HepG2 (cell line): ENCODE data around the gene INTS3. TPM values are rescaled to one million over a fixed set of nuclear protein-coding genes. Genes with fewer than 3 reads are reported as not detected.

Experiments used
- ATAC-seq: fragments of 200-7000 bp; cut with Tn5 transposase; 3 replicates; pipeline ENCODE4 v1.9.1; 2020; ENCODE audit warnings: mild to moderate bottlenecking, moderate library complexity
- BruUV-seq: library from RNA; stranded (reverse); fragments of 400-500 nt; replicated peaks from 2 replicates; lab custom pipeline; 2021; lab: Mats Ljungman, UMichigan
- CTCF ChIA-PET: fragments of 300-600 bp; formaldehyde crosslinking; extraction: SDS; loops from one replicate; lab custom pipeline; 2021; ENCODE audit warnings: low total read pairs, inconsistent platforms, low intra/inter-chr PET ratio; lab: Yijun Ruan, JAX
- POLR2A ChIA-PET: fragments of 350-600 bp; sonication (Branson Sonifier 250); formaldehyde crosslinking; loops from one replicate; lab custom pipeline; 2020; ENCODE audit warnings: antibody characterized with exemption, inconsistent platforms; lab: Yijun Ruan, JAX
- DNase-seq: peaks from one replicate; pipeline ENCODE4 v3.0.0-alpha.2; 2015; ENCODE audit warnings: low spot score
- FAIRE-seq: peaks from 3 replicates; lab custom pipeline; 2011; peaks lifted over from hg19 to GRCh38; lab: Jason Lieb, UNC
- H2AFZ ChIP-seq: one replicate; pipeline ENCODE4 v1.6.1; 2011; ENCODE audit warnings: low read length, inconsistent platforms
- H3K27ac ChIP-seq: fragments of 300-600 bp; 3 replicates; pipeline ENCODE4 v1.8.0; 2011; ENCODE audit warnings: mixed run types, mild to moderate bottlenecking, mixed read lengths, low read length, inconsistent platforms; ENCODE audit not compliant: insufficient read depth; ENCODE audit errors: extremely low read length
- H3K27me3 ChIP-seq, 2 experiments: fragments of 200-600 bp in 1 of 2; 2 replicates in 1 of 2; 3 replicates in 1 of 2; pipeline versions ENCODE4 v1.6.0 to v1.8.0; 2011; ENCODE audit warnings: low read length in 2 of 2, mild to moderate bottlenecking in 2 of 2, moderate library complexity in 2 of 2, inconsistent platforms in 1 of 2; ENCODE audit not compliant: insufficient read depth in 2 of 2, control insufficient read depth in 1 of 2
- H3K36me3 ChIP-seq, 2 experiments: fragments of 200-600 bp in 1 of 2; replicated peaks in 1 of 2; 2 replicates in 1 of 2; 3 replicates in 1 of 2; pipeline versions ENCODE4 v1.5.1 to v1.8.0; 2011; ENCODE audit warnings: low read length in 2 of 2, inconsistent platforms in 1 of 2; ENCODE audit not compliant: insufficient read depth in 2 of 2, control insufficient read depth in 1 of 2
- H3K4me1 ChIP-seq: 2 replicates; pipeline ENCODE4 v1.5.1; 2012; ENCODE audit warnings: low read length, inconsistent platforms; ENCODE audit not compliant: insufficient read depth
- H3K4me2 ChIP-seq: 2 replicates; pipeline ENCODE4 v1.6.0; 2011; ENCODE audit warnings: low read depth, low read length, inconsistent platforms
- H3K4me3 ChIP-seq, 3 experiments: fragments of 200-600 bp in 1 of 3; sonication (generic), shearing (Covaris generic) in 1 of 3; replicated peaks in 1 of 3; 2 replicates each; pipeline ENCODE4 v1.5.1; 2011 to 2016; ENCODE audit warnings: low read length in 3 of 3, inconsistent platforms in 2 of 3, low read depth in 2 of 3, mild to moderate bottlenecking in 2 of 3, control low read depth in 1 of 3, mixed read lengths in 1 of 3; ENCODE audit not compliant: insufficient read depth in 1 of 3
- H3K79me2 ChIP-seq: one replicate; pipeline ENCODE4 v1.6.1; 2011; ENCODE audit warnings: low read length, inconsistent platforms; ENCODE audit not compliant: insufficient read depth
- H3K9ac ChIP-seq: 2 replicates; pipeline ENCODE4 v1.6.0; 2011; ENCODE audit warnings: mild to moderate bottlenecking, low read depth, low read length, inconsistent platforms; ENCODE audit not compliant: insufficient read depth
- H3K9me3 ChIP-seq: 2 replicates; pipeline ENCODE4 v1.5.1; 2012; ENCODE audit warnings: mild to moderate bottlenecking, low read length
- H4K20me1 ChIP-seq: 2 replicates; pipeline ENCODE4 v1.6.0; 2011; ENCODE audit warnings: inconsistent platforms, mild to moderate bottlenecking, low read length, moderate library complexity; ENCODE audit not compliant: insufficient read depth
- EED ChIP-seq: sonication (generic); formaldehyde crosslinking; IDR thresholded peaks from 2 replicates; pipeline ENCODE4 v1.5.0; 2020; ENCODE audit warnings: mild to moderate bottlenecking, missing genetic modification reagents
- RARA ChIP-seq: IDR thresholded peaks from 2 replicates; pipeline ENCODE4 v1.6.1; 2016; ENCODE audit warnings: missing genetic modification reagents, missing compliant biosample characterization
- RELA ChIP-seq: sonication (generic); formaldehyde crosslinking; IDR thresholded peaks from 2 replicates; pipeline ENCODE4 v1.4.0; 2020; ENCODE audit warnings: missing genetic modification reagents
- SAP130 ChIP-seq: IDR thresholded peaks from 2 replicates; pipeline ENCODE4 v1.6.1; 2016; ENCODE audit warnings: low read depth
- SOX13 ChIP-seq, 3 experiments: fragments of 450-650 bp in 1 of 3; sonication (generic) in 1 of 3; formaldehyde crosslinking in 1 of 3; IDR thresholded peaks in 2 of 3; conservative IDR thresholded peaks in 1 of 3; 2 replicates each; pipeline versions ENCODE4 v1.5.0 to v1.6.1; 2016 to 2020; ENCODE audit warnings: antibody characterized with exemption in 1 of 3, mild to moderate bottlenecking in 1 of 3, missing compliant biosample characterization in 1 of 3, missing genetic modification reagents in 1 of 3, moderate library complexity in 1 of 3
- ZIK1 ChIP-seq: sonication (generic); formaldehyde crosslinking; IDR thresholded peaks from 2 replicates; pipeline ENCODE4 v1.5.0; 2020; ENCODE audit warnings: mild to moderate bottlenecking, low read depth, missing genetic modification reagents, borderline replicate concordance
- ZNF143 ChIP-seq: sonication (generic); formaldehyde crosslinking; IDR thresholded peaks from 2 replicates; pipeline ENCODE4 v1.4.0; 2020; ENCODE audit warnings: missing genetic modification reagents
- ZNF598 ChIP-seq: sonication (generic); formaldehyde crosslinking; IDR thresholded peaks from 2 replicates; pipeline ENCODE4 v1.5.1; 2020; ENCODE audit warnings: mild to moderate bottlenecking, missing genetic modification reagents, borderline replicate concordance
- ZNF883 ChIP-seq: sonication (generic); formaldehyde crosslinking; IDR thresholded peaks from 2 replicates; pipeline ENCODE4 v1.5.1; 2020; ENCODE audit warnings: mild to moderate bottlenecking, missing genetic modification reagents; ENCODE audit errors: not compliant biosample characterization
- WGBS: methylation state at CpG from one replicate; pipeline ENCODE4 v1.1.6; 2017; ENCODE audit warnings: low lambda C conversion rate; 5-methylcytosine and 5-hydroxymethylcytosine counted together
- in situ Hi-C: cut with HindIII; loops from 2 replicates; pipeline ENCODE4 v1.10.0; 2017; ENCODE audit warnings: low pct_unique_long_range_greater_than_20kb; ENCODE audit not compliant: extremely low pct_ligation_motif_present
- intact Hi-C: fragments of 100-400 bp; cut with micrococcal nuclease; formaldehyde crosslinking; loops from one replicate; pipeline ENCODE4 v1.10.0; 2022; ENCODE audit not compliant: unreplicated experiment
- polyA plus RNA-seq, 8 experiments: library from polyadenylated mRNA; depleted of rRNA in 3 of 8; stranded (reverse) in 7 of 8; unstranded in 1 of 8; fragments of >200 nt; fragmentation: Illumina TruSeq in 4 of 8; extraction: Trizol in 4 of 8; gene quantifications; 2 replicates each; pipeline versions ENCODE4 v1.2.1 to v1.2.3, GENCODE V29; 2011 to 2016; ENCODE audit warnings: low read depth in 4 of 8, missing spikeins in 1 of 8, mixed read lengths in 1 of 8; ENCODE audit not compliant: insufficient read depth in 1 of 8
- total RNA-seq, 5 experiments: library from RNA; depleted of rRNA; stranded (reverse); fragments of >200 nt; fragmentation: Illumina TruSeq; extraction: Trizol; gene quantifications; 2 replicates each; pipeline ENCODE4 v1.2.3, GENCODE V29; 2016; ENCODE audit warnings: low read depth in 1 of 5
- TF ChIP-seq, protein P1 (sequence below), 2 experiments: sonication (generic) in 1 of 2; formaldehyde crosslinking in 1 of 2; IDR thresholded peaks; 2 replicates each; pipeline versions ENCODE4 v1.4.0 to v1.6.1; 2018 to 2020; ENCODE audit warnings: missing genetic modification reagents in 2 of 2, borderline replicate concordance in 1 of 2, low read depth in 1 of 2, mild to moderate bottlenecking in 1 of 2, missing biosample characterization in 1 of 2
- TF ChIP-seq, protein P2 (sequence below): sonication (generic); formaldehyde crosslinking; IDR thresholded peaks from 2 replicates; pipeline ENCODE4 v1.9.0; 2021; ENCODE audit warnings: missing genetic modification reagents, borderline replicate concordance
- TF ChIP-seq, protein P3 (sequence below): sonication (generic); formaldehyde crosslinking; IDR thresholded peaks from 2 replicates; pipeline ENCODE4 v1.5.0; 2020; ENCODE audit warnings: mild to moderate bottlenecking, missing genetic modification reagents, borderline replicate concordance

INTS3 gene
- total and polyA plus RNA-seq, 2 of the 13 experiments (the other 11 are each of a cell fraction or from before 2014, with no cell fraction given) = 17.2 to 27.2 TPM

DNA sequence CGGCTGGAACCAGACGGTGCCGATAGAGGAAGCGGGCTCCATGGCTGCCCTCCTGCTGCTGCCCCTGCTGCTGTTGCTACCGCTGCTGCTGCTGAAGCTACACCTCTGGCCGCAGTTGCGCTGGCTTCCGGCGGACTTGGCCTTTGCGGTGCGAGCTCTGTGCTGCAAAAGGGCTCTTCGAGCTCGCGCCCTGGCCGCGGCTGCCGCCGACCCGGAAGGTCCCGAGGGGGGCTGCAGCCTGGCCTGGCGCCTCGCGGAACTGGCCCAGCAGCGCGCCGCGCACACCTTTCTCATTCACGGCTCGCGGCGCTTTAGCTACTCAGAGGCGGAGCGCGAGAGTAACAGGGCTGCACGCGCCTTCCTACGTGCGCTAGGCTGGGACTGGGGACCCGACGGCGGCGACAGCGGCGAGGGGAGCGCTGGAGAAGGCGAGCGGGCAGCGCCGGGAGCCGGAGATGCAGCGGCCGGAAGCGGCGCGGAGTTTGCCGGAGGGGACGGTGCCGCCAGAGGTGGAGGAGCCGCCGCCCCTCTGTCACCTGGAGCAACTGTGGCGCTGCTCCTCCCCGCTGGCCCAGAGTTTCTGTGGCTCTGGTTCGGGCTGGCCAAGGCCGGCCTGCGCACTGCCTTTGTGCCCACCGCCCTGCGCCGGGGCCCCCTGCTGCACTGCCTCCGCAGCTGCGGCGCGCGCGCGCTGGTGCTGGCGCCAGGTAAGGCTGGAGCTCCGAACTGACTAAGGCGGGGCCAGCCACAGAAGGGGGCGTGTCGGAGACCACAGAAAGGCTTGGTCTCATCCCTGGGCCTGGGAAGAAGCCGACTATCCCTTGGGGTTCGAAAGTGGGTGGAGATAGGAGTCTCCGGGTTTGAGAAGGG is 47.8 kb downstream of the INTS3 start:
- in situ Hi-C loops = loop anchor here (10.0 kb wide), 1 partner anchor 261 kb away; no protein-coding TSS in a partner anchor
- FAIRE-seq (no peak), ATAC-seq (peak; percentile 76), DNase-seq (no peak)
- WGBS = 0% methylated on average over 9 of the region's 83 CpGs
- BruUV-seq = no TSS peak
- POLR2A ChIA-PET = interaction anchor here (0.7 to 2.6 kb wide), 20 partner anchors 8 to 272 kb away, joined by 3 to 14 read pairs (median 4); partner anchors contain the start of genes CHTOP, GATAD2B, INTS3 and JTB
- H3K27me3 ChIP-seq = no peaks in the 10 kb centered on the region
- H3K9ac ChIP-seq = peak overlapping the region; percentile 63
- H3K4me1 ChIP-seq = peaks cover 50% of the 10 kb centered on the region
- intact Hi-C loops = no loop called here
- H3K36me3 ChIP-seq = peaks cover 6 to 24% of the 10 kb centered on the region in 2 experiments; a peak in 4 of 5 replicates
- H3K27ac ChIP-seq = peak overlapping the region; percentile 53
- H2AFZ ChIP-seq = no peak overlapping the region
- H3K79me2 ChIP-seq = no peaks in the 10 kb centered on the region
- no peaks in the 10 kb centered on the region for H3K9me3 ChIP-seq
- CTCF ChIA-PET = no interaction called here
- no peaks in the 10 kb centered on the region for H4K20me1 ChIP-seq
- H3K4me3 ChIP-seq = peak overlapping the region; percentile 70 to 83 (median 75)
- H3K4me2 ChIP-seq = peak overlapping the region; percentile 92
- TF ChIP-seq, protein P1, sequence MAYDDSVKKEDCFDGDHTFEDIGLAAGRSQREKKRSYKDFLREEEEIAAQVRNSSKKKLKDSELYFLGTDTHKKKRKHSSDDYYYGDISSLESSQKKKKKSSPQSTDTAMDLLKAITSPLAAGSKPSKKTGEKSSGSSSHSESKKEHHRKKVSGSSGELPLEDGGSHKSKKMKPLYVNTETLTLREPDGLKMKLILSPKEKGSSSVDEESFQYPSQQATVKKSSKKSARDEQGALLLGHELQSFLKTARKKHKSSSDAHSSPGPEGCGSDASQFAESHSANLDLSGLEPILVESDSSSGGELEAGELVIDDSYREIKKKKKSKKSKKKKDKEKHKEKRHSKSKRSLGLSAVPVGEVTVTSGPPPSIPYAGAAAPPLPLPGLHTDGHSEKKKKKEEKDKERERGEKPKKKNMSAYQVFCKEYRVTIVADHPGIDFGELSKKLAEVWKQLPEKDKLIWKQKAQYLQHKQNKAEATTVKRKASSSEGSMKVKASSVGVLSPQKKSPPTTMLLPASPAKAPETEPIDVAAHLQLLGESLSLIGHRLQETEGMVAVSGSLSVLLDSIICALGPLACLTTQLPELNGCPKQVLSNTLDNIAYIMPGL (CRISPR knock-in tag; IDR thresholded peaks at IDR 0.05; ENCODE audit: borderline replicate concordance in 1 of 2, low read depth in 1 of 2) = peak; percentile 64 to 71
- TF ChIP-seq, protein P2, sequence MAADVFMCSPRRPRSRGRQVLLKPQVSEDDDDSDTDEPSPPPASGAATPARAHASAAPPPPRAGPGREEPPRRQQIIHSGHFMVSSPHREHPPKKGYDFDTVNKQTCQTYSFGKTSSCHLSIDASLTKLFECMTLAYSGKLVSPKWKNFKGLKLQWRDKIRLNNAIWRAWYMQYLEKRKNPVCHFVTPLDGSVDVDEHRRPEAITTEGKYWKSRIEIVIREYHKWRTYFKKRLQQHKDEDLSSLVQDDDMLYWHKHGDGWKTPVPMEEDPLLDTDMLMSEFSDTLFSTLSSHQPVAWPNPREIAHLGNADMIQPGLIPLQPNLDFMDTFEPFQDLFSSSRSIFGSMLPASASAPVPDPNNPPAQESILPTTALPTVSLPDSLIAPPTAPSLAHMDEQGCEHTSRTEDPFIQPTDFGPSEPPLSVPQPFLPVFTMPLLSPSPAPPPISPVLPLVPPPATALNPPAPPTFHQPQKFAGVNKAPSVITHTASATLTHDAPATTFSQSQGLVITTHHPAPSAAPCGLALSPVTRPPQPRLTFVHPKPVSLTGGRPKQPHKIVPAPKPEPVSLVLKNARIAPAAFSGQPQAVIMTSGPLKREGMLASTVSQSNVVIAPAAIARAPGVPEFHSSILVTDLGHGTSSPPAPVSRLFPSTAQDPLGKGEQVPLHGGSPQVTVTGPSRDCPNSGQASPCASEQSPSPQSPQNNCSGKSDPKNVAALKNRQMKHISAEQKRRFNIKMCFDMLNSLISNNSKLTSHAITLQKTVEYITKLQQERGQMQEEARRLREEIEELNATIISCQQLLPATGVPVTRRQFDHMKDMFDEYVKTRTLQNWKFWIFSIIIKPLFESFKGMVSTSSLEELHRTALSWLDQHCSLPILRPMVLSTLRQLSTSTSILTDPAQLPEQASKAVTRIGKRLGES = no peak
- TF ChIP-seq SOX13 (IDR thresholded peaks at IDR 0.05) = no peak
- TF ChIP-seq SOX13 (CRISPR knock-in tag; conservative IDR thresholded peaks at IDR 0.05 in 1 of 2, IDR thresholded peaks at IDR 0.05 in 1 of 2) = no peak
- TF ChIP-seq, protein P3, sequence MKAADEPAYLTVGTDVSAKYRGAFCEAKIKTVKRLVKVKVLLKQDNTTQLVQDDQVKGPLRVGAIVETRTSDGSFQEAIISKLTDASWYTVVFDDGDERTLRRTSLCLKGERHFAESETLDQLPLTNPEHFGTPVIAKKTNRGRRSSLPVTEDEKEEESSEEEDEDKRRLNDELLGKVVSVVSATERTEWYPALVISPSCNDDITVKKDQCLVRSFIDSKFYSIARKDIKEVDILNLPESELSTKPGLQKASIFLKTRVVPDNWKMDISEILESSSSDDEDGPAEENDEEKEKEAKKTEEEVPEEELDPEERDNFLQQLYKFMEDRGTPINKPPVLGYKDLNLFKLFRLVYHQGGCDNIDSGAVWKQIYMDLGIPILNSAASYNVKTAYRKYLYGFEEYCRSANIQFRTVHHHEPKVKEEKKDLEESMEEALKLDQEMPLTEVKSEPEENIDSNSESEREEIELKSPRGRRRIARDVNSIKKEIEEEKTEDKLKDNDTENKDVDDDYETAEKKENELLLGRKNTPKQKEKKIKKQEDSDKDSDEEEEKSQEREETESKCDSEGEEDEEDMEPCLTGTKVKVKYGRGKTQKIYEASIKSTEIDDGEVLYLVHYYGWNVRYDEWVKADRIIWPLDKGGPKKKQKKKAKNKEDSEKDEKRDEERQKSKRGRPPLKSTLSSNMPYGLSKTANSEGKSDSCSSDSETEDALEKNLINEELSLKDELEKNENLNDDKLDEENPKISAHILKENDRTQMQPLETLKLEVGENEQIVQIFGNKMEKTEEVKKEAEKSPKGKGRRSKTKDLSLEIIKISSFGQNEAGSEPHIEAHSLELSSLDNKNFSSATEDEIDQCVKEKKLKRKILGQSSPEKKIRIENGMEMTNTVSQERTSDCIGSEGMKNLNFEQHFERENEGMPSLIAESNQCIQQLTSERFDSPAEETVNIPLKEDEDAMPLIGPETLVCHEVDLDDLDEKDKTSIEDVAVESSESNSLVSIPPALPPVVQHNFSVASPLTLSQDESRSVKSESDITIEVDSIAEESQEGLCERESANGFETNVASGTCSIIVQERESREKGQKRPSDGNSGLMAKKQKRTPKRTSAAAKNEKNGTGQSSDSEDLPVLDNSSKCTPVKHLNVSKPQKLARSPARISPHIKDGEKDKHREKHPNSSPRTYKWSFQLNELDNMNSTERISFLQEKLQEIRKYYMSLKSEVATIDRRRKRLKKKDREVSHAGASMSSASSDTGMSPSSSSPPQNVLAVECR = peak; percentile 88
- peak; percentile 19 for TF ChIP-seq ZNF883 (CRISPR knock-in tag)
- TF ChIP-seq EED (CRISPR knock-in tag) = no peak
- peak; percentile 73 for TF ChIP-seq SAP130 (CRISPR knock-in tag)
- peak; percentile 65; the same call in 1 of the 2 replicates for TF ChIP-seq ZNF598
- TF ChIP-seq RELA (CRISPR knock-in tag) = 0 out of 2 replicates have a peak, but pooled peaks have one; percentile 48
- 0 out of 2 replicates have a peak, but pooled peaks have one; percentile 14 for TF ChIP-seq RARA
- 0 out of 2 replicates have a peak, but pooled peaks have one; percentile 32 for TF ChIP-seq ZIK1 (CRISPR knock-in tag)
- TF ChIP-seq ZNF143 = no peak
